K562 (cell line): ENCODE results near the gene CEP170. TPM values are rescaled to one million over a fixed set of nuclear protein-coding genes. Genes with fewer than 3 reads are reported as not detected.
A peak's percentile ranks its signal among the peaks of the same experiment; 100 is the strongest.

Source experiments
- BRD9 ChIP-seq: fragments of 450-650 bp; IDR thresholded peaks from 2 replicates; pipeline ENCODE4 v1.6.1; 2018; ENCODE audit warnings: low read depth; ENCODE audit not compliant: partially characterized antibody
- CBX3 ChIP-seq, 2 experiments: IDR thresholded peaks; 1 replicate in 1 of 2; 2 replicates in 1 of 2; pipeline ENCODE4 v1.6.1; 2012; ENCODE audit warnings: inconsistent platforms in 2 of 2, low read length in 2 of 2, borderline replicate concordance in 1 of 2, control low read depth in 1 of 2
- CBX5 ChIP-seq: IDR thresholded peaks from 2 replicates; pipeline ENCODE4 v1.6.1; 2014; ENCODE audit warnings: low read depth, borderline replicate concordance
- FOXJ2 ChIP-seq: fragments of 200-800 bp; sonication (Bioruptor generic); IDR thresholded peaks from 2 replicates; pipeline ENCODE4 v1.6.1; 2016; ENCODE audit warnings: missing genetic modification characterization, missing compliant biosample characterization
- FOXK1 ChIP-seq: sonication (generic); formaldehyde crosslinking; IDR thresholded peaks from 2 replicates; pipeline ENCODE4 v1.8.0; 2022; ENCODE audit warnings: missing genetic modification reagents, mild to moderate bottlenecking, borderline replicate concordance
- GATAD2B ChIP-seq: fragments of 450-650 bp; IDR thresholded peaks from 2 replicates; pipeline ENCODE4 v1.6.1; 2017; ENCODE audit warnings: mild to moderate bottlenecking, borderline replicate concordance
- HIVEP1 ChIP-seq: fragments of 250-450 bp; sonication (Bioruptor Pico); IDR thresholded peaks from 2 replicates; pipeline ENCODE4 v1.4.0; 2020; ENCODE audit warnings: mild to moderate bottlenecking
- KLF6 ChIP-seq: fragments of 250-450 bp; sonication (Bioruptor Pico); IDR thresholded peaks from 2 replicates; pipeline ENCODE4 v1.4.0; 2020; ENCODE audit warnings: mild to moderate bottlenecking, moderate library complexity, borderline replicate concordance
- NCOA6 ChIP-seq: fragments of 450-650 bp; IDR thresholded peaks from 2 replicates; pipeline ENCODE4 v1.6.1; 2017; ENCODE audit warnings: mild to moderate bottlenecking
- NFIC ChIP-seq: fragments of 450-650 bp; IDR thresholded peaks from 2 replicates; pipeline ENCODE4 v1.6.1; 2017; ENCODE audit warnings: mild to moderate bottlenecking, inconsistent platforms
- POLR3G ChIP-seq: IDR thresholded peaks from 2 replicates; pipeline ENCODE4 v1.6.1; 2011; ENCODE audit not compliant: insufficient read length, insufficient replicate concordance; ENCODE audit errors: extremely low read depth
- TRIM24 ChIP-seq, 2 experiments: fragments of 450-650 bp; IDR thresholded peaks; 2 replicates each; pipeline ENCODE4 v1.6.1; 2016
- U2AF2 ChIP-seq: fragments of 200-400 bp; formaldehyde crosslinking; optimal IDR thresholded peaks from 2 replicates; pipeline ENCODE3; 2017; ENCODE audit warnings: low read depth, mild to moderate bottlenecking, low read length
- ZNF217 ChIP-seq: sonication (generic); formaldehyde crosslinking; IDR thresholded peaks from 2 replicates; pipeline ENCODE4 v1.8.0; 2022; ENCODE audit warnings: mild to moderate bottlenecking, missing genetic modification reagents
- ZNF24 ChIP-seq: fragments of 450-650 bp; IDR thresholded peaks from 2 replicates; pipeline ENCODE4 v1.6.1; 2016
- polyA plus RNA-seq, 8 experiments: library from polyadenylated mRNA; depleted of rRNA in 4 of 8; stranded (reverse) in 5 of 8; unstranded in 3 of 8; fragments of >200 nt; fragmentation: Nextera tagmentation in 2 of 8; fragmentation: Illumina TruSeq in 1 of 8; extraction: Ambion mirVana in 2 of 8; extraction: Trizol in 1 of 8; gene quantifications; 2 replicates each; pipeline versions ENCODE4 v1.2.1 to v1.2.3, GENCODE V29; 2011 to 2014; ENCODE audit warnings: inconsistent platforms in 1 of 8, missing spikeins in 1 of 8
- total RNA-seq, 7 experiments: library from RNA; depleted of rRNA in 6 of 7; stranded (reverse); fragments of >200 nt in 6 of 7; fragmentation: Illumina TruSeq in 2 of 7; extraction: Trizol in 2 of 7; gene quantifications; 2 replicates each; pipeline versions ENCODE4 v1.2.1 to v1.2.3, GENCODE V29; 2011 to 2021; ENCODE audit warnings: low replicate concordance in 1 of 7
- TF ChIP-seq, protein P1 (sequence below): fragments of 450-650 bp; IDR thresholded peaks from 2 replicates; pipeline ENCODE4 v1.6.1; 2016; ENCODE audit warnings: borderline replicate concordance
- TF ChIP-seq, protein P2 (sequence below): fragments of 250-450 bp; sonication (Bioruptor Pico); IDR thresholded peaks from 2 replicates; pipeline ENCODE4 v1.5.1; 2021; ENCODE audit warnings: mild to moderate bottlenecking
- TF ChIP-seq, protein P3 (sequence below): fragments of 450-650 bp; formaldehyde crosslinking; conservative IDR thresholded peaks from 2 replicates; pipeline ENCODE4 v1.4.0; 2022; ENCODE audit warnings: mild to moderate bottlenecking, missing genetic modification characterization
- TF ChIP-seq, protein P4 (sequence below): fragments of 250-450 bp; sonication (Bioruptor Pico); IDR thresholded peaks from 2 replicates; pipeline ENCODE4 v1.4.0; 2020; ENCODE audit warnings: mild to moderate bottlenecking, moderate library complexity

CEP170 gene
- total and polyA plus RNA-seq, 9 of the 15 experiments (the other 6 are each of a cell fraction or from before 2014, with no cell fraction given) = 22.6 to 110 (median 68.5) TPM

DNA sequence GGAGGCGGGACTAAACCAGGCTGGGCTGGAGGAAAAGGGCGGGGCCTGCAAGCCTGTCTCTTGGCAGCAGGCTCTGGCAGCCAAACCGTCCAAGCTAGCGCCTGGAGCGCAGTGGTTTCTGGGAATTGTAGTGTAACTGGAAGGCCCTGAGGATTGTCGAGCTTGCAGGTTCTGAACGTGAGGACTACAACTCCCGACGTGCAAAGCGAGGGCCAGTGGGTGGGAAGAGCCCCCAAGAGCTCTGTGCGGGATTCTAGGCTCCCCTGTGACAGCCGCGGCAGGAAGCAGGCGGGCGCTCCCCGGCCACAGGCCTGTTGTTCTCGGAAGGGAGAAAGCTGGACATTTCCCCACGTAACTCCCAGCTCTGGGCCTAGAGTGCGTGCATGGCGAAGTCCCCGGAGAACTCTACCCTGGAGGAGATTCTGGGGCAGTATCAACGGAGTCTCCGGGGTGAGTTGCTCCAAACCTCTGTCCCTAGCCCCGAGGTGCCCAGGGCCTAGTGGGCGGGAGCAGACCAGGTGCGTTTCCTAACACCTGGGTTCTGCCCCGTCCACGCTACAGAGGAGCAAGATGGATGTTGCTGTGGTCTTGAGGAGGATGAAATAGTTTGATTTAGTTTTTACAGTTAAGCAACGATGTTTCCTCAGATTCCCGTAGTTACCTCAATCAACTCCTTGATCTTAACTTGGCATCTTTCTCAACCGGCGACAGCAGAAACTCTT lies 871 bp upstream of the CEP170 start, which contains the start of gene SDCCAG8 (continued):
- TF ChIP-seq NFIC (peak; percentile 17; the same call in 1 of the 2 replicates), CBX3 (IDR thresholded peaks at IDR 0.05; ENCODE audit: borderline replicate concordance in 1 of 2, low read length in 2 of 2) (peak in 1 of 2 experiments; percentile 39; a peak in 1 of 3 replicates), BRD9 (peak; percentile 19), POLR3G (no peak), U2AF2 (no peak), ZNF217 (no peak), TRIM24 (IDR thresholded peaks at IDR 0.05) (no peak), FOXK1 (CRISPR knock-in tag) (peak; percentile 44; the same call in 1 of the 2 replicates), HIVEP1 (CRISPR knock-in tag) (peak; percentile 29; the same call in 1 of the 2 replicates), ZNF24 (0 out of 2 replicates have a peak, but pooled peaks have one; percentile 20), CBX5 (no peak), FOXJ2 (peak; percentile 56; the same call in 1 of the 2 replicates), KLF6 (CRISPR knock-in tag) (peak; percentile 46; the same call in 1 of the 2 replicates), NCOA6 (no peak), GATAD2B (no peak)
- TF ChIP-seq, protein P1, sequence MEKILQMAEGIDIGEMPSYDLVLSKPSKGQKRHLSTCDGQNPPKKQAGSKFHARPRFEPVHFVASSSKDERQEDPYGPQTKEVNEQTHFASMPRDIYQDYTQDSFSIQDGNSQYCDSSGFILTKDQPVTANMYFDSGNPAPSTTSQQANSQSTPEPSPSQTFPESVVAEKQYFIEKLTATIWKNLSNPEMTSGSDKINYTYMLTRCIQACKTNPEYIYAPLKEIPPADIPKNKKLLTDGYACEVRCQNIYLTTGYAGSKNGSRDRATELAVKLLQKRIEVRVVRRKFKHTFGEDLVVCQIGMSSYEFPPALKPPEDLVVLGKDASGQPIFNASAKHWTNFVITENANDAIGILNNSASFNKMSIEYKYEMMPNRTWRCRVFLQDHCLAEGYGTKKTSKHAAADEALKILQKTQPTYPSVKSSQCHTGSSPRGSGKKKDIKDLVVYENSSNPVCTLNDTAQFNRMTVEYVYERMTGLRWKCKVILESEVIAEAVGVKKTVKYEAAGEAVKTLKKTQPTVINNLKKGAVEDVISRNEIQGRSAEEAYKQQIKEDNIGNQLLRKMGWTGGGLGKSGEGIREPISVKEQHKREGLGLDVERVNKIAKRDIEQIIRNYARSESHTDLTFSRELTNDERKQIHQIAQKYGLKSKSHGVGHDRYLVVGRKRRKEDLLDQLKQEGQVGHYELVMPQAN = peak; percentile 87; the same call in 1 of the 2 replicates
- TF ChIP-seq, protein P2, sequence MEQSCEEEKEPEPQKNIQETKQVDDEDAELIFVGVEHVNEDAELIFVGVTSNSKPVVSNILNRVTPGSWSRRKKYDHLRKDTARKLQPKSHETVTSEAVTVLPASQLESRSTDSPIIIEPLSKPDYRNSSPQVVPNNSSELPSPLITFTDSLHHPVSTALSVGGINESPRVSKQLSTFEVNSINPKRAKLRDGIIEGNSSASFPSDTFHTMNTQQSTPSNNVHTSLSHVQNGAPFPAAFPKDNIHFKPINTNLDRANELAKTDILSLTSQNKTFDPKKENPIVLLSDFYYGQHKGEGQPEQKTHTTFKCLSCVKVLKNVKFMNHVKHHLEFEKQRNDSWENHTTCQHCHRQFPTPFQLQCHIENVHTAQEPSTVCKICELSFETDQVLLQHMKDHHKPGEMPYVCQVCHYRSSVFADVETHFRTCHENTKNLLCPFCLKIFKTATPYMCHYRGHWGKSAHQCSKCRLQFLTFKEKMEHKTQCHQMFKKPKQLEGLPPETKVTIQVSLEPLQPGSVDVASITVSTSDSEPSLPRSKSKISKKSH (CRISPR knock-in tag) = no peak
- TF ChIP-seq, protein P3, sequence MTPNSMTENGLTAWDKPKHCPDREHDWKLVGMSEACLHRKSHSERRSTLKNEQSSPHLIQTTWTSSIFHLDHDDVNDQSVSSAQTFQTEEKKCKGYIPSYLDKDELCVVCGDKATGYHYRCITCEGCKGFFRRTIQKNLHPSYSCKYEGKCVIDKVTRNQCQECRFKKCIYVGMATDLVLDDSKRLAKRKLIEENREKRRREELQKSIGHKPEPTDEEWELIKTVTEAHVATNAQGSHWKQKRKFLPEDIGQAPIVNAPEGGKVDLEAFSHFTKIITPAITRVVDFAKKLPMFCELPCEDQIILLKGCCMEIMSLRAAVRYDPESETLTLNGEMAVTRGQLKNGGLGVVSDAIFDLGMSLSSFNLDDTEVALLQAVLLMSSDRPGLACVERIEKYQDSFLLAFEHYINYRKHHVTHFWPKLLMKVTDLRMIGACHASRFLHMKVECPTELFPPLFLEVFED = no peak
- TF ChIP-seq, protein P4, sequence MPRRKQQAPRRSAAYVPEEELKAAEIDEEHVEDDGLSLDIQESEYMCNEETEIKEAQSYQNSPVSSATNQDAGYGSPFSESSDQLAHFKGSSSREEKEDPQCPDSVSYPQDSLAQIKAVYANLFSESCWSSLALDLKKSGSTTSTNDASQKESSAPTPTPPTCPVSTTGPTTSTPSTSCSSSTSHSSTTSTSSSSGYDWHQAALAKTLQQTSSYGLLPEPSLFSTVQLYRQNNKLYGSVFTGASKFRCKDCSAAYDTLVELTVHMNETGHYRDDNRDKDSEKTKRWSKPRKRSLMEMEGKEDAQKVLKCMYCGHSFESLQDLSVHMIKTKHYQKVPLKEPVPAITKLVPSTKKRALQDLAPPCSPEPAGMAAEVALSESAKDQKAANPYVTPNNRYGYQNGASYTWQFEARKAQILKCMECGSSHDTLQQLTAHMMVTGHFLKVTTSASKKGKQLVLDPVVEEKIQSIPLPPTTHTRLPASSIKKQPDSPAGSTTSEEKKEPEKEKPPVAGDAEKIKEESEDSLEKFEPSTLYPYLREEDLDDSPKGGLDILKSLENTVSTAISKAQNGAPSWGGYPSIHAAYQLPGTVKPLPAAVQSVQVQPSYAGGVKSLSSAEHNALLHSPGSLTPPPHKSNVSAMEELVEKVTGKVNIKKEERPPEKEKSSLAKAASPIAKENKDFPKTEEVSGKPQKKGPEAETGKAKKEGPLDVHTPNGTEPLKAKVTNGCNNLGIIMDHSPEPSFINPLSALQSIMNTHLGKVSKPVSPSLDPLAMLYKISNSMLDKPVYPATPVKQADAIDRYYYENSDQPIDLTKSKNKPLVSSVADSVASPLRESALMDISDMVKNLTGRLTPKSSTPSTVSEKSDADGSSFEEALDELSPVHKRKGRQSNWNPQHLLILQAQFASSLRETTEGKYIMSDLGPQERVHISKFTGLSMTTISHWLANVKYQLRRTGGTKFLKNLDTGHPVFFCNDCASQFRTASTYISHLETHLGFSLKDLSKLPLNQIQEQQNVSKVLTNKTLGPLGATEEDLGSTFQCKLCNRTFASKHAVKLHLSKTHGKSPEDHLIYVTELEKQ = no peak
